Activated T-helper 1 cell treated with anti-CD3 and anti-CD28 coated beads, Interleukin-2, amount 50 U/mL, for 16 hours (primary cell): ENCODE measurements around the gene INPPL1.

Experiments
- DNase-seq, 2 donors: peaks; one replicate each; pipeline ENCODE4 v3.0.0-alpha.2; 2020; ENCODE audit warnings: low read depth in 1 of 2, low spot score in 1 of 2

INPPL1 gene

GRCh38 chr11:72209101-72209500 lies 15.5 kb upstream of the INPPL1 start:
- no peak for DNase-seq

- DNase-seq, result no peak
These were observed 7.9 kb upstream of the INPPL1 start, which contains the start of gene FOLR2 for GRCh38 chr11:72216638-72217037. Gene FOLR2 (plus strand): TSS chr11:72216794. CDS start chr11:72218585, 1,791 bp downstream.

- no peak for DNase-seq
These were observed 6.7 kb upstream of the INPPL1 start for GRCh38 chr11:72217841-72218240.

- DNase-seq, result no peak
These were observed 6.3 kb upstream of the INPPL1 start for GRCh38 chr11:72218251-72218745.

GRCh38 chr11:72220696-72221363 lies 3.7 kb upstream of the INPPL1 start:
- no peak for DNase-seq

GRCh38 chr11:72221386-72222075 lies 3.0 kb upstream of the INPPL1 start:
- DNase-seq, result no peak

- DNase-seq, result no peak
These were observed 2.3 kb upstream of the INPPL1 start for GRCh38 chr11:72222106-72222891.

- DNase-seq, result peak; percentile 88 to 90
These were observed 1.5 kb upstream of the INPPL1 start for GRCh38 chr11:72222907-72223614.

GRCh38 chr11:72223615-72224563 lies 678 bp upstream of the INPPL1 start:
- peak in 1 of 2 donors; percentile 49 for DNase-seq

- DNase-seq, result no peak
These were observed 914 bp downstream of the INPPL1 start for GRCh38 chr11:72225411-72225951.

GRCh38 chr11:72226701-72227100 lies 2.1 kb downstream of the INPPL1 start:
- no peak for DNase-seq

- no peak for DNase-seq
These were observed 3.0 kb downstream of the INPPL1 start for GRCh38 chr11:72227316-72228228.

GRCh38 chr11:72228229-72228843 lies 3.8 kb downstream of the INPPL1 start:
- DNase-seq, result no peak

GRCh38 chr11:72228844-72229231 lies 4.3 kb downstream of the INPPL1 start:
- no peak for DNase-seq

- DNase-seq, result no peak
These were observed 4.9 kb downstream of the INPPL1 start for GRCh38 chr11:72229336-72229924.

- DNase-seq, result no peak
These were observed 5.6 kb downstream of the INPPL1 start for GRCh38 chr11:72229925-72230763.
